Bronchial epithelial cell (primary cell): ENCODE results near the gene MAPK8IP2. TPM values are rescaled to one million over a fixed set of nuclear protein-coding genes. Genes with fewer than 3 reads are reported as not detected.
A peak's percentile ranks its signal among the peaks of the same experiment; 100 is the strongest.
"Not testable (repeated sequence)": the region's sequence is repeated elsewhere in the genome, so short reads cannot be mapped to it uniquely, and the experiment has no call there.

ENCODE experiments used
- DNase-seq: peaks from one replicate; pipeline ENCODE4 v3.0.0-alpha.2; 2010; ENCODE audit warnings: low read depth
- FAIRE-seq: peaks from 2 replicates; lab custom pipeline; 2011; peaks lifted over from hg19 to GRCh38; lab: Jason Lieb, UNC
- H3K27me3 ChIP-seq: 2 replicates; pipeline ENCODE4 v1.5.1; 2011; ENCODE audit warnings: low read length; ENCODE audit not compliant: control insufficient read depth, insufficient read depth
- H3K36me3 ChIP-seq: 2 replicates; pipeline ENCODE4 v1.5.1; 2011; ENCODE audit warnings: low read length; ENCODE audit not compliant: control insufficient read depth, insufficient read depth
- H3K4me3 ChIP-seq: 2 replicates; pipeline ENCODE4 v1.5.1; 2011; ENCODE audit warnings: mild to moderate bottlenecking, low read depth, low read length, control low read depth
- total RNA-seq: library from RNA; depleted of rRNA; stranded (reverse); fragments of >200 nt; gene quantifications from 2 replicates; pipeline ENCODE4 v1.2.1, GENCODE V29; 2014
- TF ChIP-seq, protein P1 (sequence below): IDR thresholded peaks from 2 replicates; pipeline ENCODE4 v1.5.1; 2011; ENCODE audit warnings: mild to moderate bottlenecking, moderate library complexity, low read length, control low read depth, inconsistent platforms; ENCODE audit not compliant: insufficient read depth, severe bottlenecking

MAPK8IP2 gene
- total RNA-seq, 1 donor from 2014 or later = 0.53 TPM

DNA sequence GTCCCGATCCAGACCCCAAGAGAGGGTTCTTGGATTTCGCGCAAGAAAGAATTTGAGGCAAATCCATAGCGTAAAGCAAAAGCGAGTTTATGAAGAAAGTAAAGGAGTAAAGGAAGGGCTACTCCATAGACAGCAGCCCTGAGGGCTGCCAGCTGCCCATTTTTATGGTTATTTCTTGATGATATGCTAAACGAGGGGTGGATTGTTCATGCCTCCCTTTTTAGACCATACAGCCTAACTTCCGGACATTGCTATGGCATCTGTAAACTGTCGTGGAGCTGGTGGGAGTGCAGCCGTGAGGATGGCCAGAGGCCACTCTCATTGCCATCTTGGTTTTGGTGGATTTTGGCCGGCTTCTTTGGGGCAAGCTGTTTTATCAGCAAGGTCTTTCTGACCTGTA, 52.7 kb downstream of the MAPK8IP2 start:
- no peaks in the 10 kb centered on the region for H3K27me3 ChIP-seq
- FAIRE-seq = no peak
- no peaks in the 10 kb centered on the region for H3K36me3 ChIP-seq
- no peak overlapping the region for H3K4me3 ChIP-seq
- DNase-seq = no peak
- TF ChIP-seq, protein P1, sequence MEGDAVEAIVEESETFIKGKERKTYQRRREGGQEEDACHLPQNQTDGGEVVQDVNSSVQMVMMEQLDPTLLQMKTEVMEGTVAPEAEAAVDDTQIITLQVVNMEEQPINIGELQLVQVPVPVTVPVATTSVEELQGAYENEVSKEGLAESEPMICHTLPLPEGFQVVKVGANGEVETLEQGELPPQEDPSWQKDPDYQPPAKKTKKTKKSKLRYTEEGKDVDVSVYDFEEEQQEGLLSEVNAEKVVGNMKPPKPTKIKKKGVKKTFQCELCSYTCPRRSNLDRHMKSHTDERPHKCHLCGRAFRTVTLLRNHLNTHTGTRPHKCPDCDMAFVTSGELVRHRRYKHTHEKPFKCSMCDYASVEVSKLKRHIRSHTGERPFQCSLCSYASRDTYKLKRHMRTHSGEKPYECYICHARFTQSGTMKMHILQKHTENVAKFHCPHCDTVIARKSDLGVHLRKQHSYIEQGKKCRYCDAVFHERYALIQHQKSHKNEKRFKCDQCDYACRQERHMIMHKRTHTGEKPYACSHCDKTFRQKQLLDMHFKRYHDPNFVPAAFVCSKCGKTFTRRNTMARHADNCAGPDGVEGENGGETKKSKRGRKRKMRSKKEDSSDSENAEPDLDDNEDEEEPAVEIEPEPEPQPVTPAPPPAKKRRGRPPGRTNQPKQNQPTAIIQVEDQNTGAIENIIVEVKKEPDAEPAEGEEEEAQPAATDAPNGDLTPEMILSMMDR = no peak

DNA sequence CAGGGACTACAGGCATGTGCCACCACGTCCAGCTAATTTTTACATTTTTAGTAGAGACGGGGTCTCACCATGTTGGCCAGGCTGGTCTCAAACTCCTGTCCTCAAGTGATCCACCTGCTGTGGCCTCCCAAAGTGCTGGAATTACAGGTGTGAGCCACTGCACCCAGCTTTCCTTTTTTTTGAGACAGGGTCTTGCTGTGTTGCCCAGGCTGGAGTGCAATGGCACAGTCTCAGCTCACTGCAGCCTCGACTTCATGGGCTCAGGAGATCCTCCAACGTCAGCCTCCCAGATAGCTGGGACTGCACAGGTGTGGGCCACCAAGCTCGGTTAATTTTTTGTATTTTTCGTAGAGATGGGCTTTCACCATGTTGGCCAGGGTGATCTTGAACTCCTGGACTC, 54.1 kb downstream of the MAPK8IP2 start:
- not testable (repeated sequence) for H3K27me3 ChIP-seq, FAIRE-seq, H3K4me3 ChIP-seq, DNase-seq, H3K36me3 ChIP-seq

DNA sequence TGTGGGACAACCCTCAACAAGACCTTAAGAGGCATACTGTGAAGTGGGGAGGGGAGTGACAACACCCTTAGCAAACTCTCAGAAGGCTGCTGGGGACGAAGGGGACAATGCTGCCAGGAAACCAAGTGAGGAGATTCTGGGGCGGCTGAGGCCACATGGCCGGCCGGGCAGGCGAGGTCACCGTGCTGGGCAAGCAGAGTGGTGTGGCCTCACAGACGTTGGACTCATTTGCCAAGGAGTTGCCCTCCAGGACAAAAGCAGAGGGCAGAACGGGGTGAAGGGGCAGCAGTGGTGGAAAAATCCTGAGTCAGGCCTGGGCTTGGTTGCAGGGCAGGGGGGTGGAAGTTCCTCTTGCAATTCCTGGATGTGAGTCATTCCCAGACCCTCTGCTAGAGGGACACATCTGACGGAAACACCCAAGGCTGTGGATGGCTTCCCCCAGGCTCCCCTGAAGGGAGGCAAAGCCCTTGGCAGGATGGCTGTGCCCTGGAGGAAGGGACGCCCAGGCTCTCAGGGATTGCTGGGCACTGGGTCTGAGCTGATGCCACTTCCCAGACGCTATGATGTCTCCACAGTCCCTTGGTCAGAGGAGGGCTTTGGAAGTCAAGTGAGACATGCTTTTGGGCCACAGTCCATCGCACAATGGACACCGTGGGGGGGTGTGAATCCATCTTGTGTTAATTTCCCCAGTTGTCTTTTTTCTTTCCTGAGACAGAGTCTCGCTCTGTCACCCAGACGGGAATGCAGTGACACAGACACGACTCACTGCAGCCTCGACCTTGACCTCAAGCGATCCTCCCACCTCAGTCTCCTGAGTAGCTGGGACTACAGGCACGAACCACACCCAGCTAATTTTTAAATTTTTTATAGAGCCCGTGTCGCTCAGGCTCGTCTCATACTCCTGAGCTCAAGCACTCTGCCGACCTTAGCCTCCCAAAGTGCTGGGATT, 55.8 kb downstream of the MAPK8IP2 start:
- H3K4me3 ChIP-seq = no peak overlapping the region
- no peaks in the 10 kb centered on the region for H3K27me3 ChIP-seq
- peak; percentile 50 for DNase-seq
- H3K36me3 ChIP-seq = no peaks in the 10 kb centered on the region
- TF ChIP-seq, protein P1 = no peak
- FAIRE-seq = no peak

DNA sequence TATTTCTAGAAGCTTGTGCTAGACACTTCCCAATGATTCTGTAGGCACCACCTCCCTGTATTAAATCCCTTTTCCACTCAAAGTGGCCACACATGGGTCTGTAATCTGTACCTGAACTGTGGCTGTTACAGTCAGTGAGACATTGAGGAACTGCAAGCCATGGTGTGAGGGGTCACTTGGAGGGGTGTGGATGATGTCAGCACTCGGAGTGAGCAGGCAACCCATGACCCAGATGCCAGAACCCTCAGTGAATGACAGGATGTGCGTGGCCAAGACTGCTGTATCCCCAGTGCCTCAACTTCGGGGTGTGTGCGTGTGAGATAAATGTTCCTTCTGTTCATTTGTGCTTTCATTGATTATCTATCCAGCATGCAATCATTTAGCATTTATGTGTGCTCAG, 57.3 kb downstream of the MAPK8IP2 start:
- FAIRE-seq = no peak
- TF ChIP-seq, protein P1 = no peak
- H3K27me3 ChIP-seq = no peaks in the 10 kb centered on the region

DNA sequence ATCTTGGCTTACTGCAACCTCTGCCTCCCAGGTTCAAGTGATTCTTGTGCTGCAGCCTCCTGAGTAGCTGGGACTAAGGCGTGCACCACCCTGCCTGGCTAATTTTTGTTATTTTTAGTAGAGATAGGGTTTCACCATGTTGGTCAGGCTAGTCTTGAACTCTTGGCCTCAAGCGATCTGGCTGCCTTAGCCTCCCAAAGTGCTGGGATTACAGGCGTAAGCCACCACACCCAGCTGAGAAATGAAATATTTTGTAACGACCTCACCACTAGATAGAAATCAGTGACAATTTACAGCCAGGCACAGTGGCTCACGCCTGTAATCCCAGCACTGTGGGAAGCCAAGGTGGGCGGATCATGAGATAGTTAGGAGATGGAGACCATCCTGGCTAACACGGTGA, 59.1 kb downstream of the MAPK8IP2 start:
- not testable (repeated sequence) for FAIRE-seq

More for the DNA sequence above, 57.3 kb downstream of the MAPK8IP2 start:
- DNase-seq = no peak
- no peak overlapping the region for H3K4me3 ChIP-seq
- no peaks in the 10 kb centered on the region for H3K36me3 ChIP-seq

DNA sequence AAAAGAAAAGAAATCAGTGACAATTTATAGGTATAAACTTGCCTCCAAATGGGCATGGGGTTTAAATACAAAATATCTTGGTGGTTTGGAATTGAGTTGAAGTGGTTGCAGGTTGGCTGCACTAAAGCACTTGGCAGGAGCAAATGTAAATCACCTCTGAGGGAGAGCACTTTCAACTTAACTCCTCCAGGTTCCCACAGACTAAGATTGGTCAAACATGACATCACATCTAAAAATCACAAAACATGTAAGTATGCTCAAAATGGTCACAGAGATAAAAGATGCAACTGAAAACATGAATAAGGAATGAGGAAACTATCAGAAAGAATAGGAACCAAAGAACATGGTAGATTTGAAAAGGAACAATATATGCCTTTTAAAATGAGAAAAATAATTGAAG, 59.7 kb downstream of the MAPK8IP2 start:
- FAIRE-seq = no peak

More for the DNA sequence above, 59.1 kb downstream of the MAPK8IP2 start:
- H3K27me3 ChIP-seq, H3K4me3 ChIP-seq, DNase-seq, H3K36me3 ChIP-seq: not testable (repeated sequence)

More for the DNA sequence above, 59.7 kb downstream of the MAPK8IP2 start:
- no peak for DNase-seq
- no peaks in the 10 kb centered on the region for H3K27me3 ChIP-seq
- TF ChIP-seq, protein P1 = no peak
- no peaks in the 10 kb centered on the region for H3K36me3 ChIP-seq
- H3K4me3 ChIP-seq = no peak overlapping the region

Other genes with a start within 250 kb of the MAPK8IP2 start
- 123 and 129 TPM in 2 replicates for gene SBF1, start 125.8 kb upstream of the MAPK8IP2 start, total RNA-seq
- gene ADM2, start 119.2 kb upstream of the MAPK8IP2 start, total RNA-seq = 3.7 and 5.4 TPM in 2 replicates
- not detected in 2 replicates for gene MIOX, start 113.9 kb upstream of the MAPK8IP2 start, total RNA-seq
- 10.3 and 12.7 TPM in 2 replicates for gene LMF2, start 93.1 kb upstream of the MAPK8IP2 start, total RNA-seq
- gene NCAPH2, start 92.6 kb upstream of the MAPK8IP2 start, total RNA-seq = 28.3 and 44.2 TPM in 2 replicates
- 2.0 and 2.1 TPM in 2 replicates for gene SCO2, start 75.2 kb upstream of the MAPK8IP2 start, total RNA-seq
- 56.6 and 126 TPM in 2 replicates for gene TYMP, start 70.8 kb upstream of the MAPK8IP2 start, total RNA-seq
- gene KLHDC7B, start 54.9 kb upstream of the MAPK8IP2 start, total RNA-seq = 0.26 TPM in 2 replicates
- 0.51 and 0.79 TPM in 2 replicates for gene SYCE3, start 37.9 kb upstream of the MAPK8IP2 start, total RNA-seq
- gene CPT1B, start 22.4 kb upstream of the MAPK8IP2 start, total RNA-seq = 3.4 and 8.2 TPM in 2 replicates
- gene CHKB, start 17.9 kb upstream of the MAPK8IP2 start, total RNA-seq = 27.6 and 34.3 TPM in 2 replicates
- 12.1 and 13.6 TPM in 2 replicates for gene ARSA, start 27.4 kb downstream of the MAPK8IP2 start, total RNA-seq
- 0.79 and 0.90 TPM in 2 replicates for gene SHANK3, start 72.0 kb downstream of the MAPK8IP2 start, total RNA-seq
- not detected in 2 replicates for gene ACR, start 137.4 kb downstream of the MAPK8IP2 start, total RNA-seq
- gene RABL2B, start 182.8 kb downstream of the MAPK8IP2 start, total RNA-seq = 4.5 and 7.9 TPM in 2 replicates